HCT116 (cell line): Measurements from ENCODE around the gene NFATC1. TPM values are rescaled to one million over a fixed set of nuclear protein-coding genes. Genes with fewer than 3 reads are reported as not detected.
A peak's percentile ranks its signal among the peaks of the same experiment; 100 is the strongest.

ENCODE experiments used
- ATAC-seq: fragments of 200-7000 bp; cut with Tn5 transposase; 2 replicates; pipeline ENCODE4 v1.9.1; 2020; ENCODE audit warnings: mild to moderate bottlenecking, moderate library complexity
- BruUV-seq: library from RNA; stranded (reverse); fragments of 400-500 nt; replicated peaks from 2 replicates; lab custom pipeline; 2021; lab: Mats Ljungman, UMichigan
- CTCF ChIA-PET: fragments of 300-600 bp; sonication (Branson Sonifier 250); formaldehyde crosslinking; loops from one replicate; lab custom pipeline; 2021; ENCODE audit warnings: antibody characterized with exemption; lab: Charles Lee
- POLR2A ChIA-PET: fragments of 300-600, 350-600 bp; sonication (Branson Sonifier 250); formaldehyde crosslinking; loops from one replicate; lab custom pipeline; 2021; ENCODE audit warnings: antibody characterized with exemption; lab: Charles Lee
- RAD21 ChIA-PET, 2 experiments: fragments of 300-600 bp; sonication (Branson Sonifier 250); formaldehyde crosslinking; loops; one replicate each; lab custom pipeline; 2023; ENCODE audit warnings: low total read pairs in 2 of 2; ENCODE audit not compliant: uncharacterized antibody in 2 of 2, unreplicated experiment in 2 of 2, low non-redundant PET in 1 of 2; lab: Charles Lee
- DNase-seq: peaks from one replicate; pipeline ENCODE4 v3.0.0-alpha.2; 2010; ENCODE audit warnings: low read depth, low spot score
- H2AFZ ChIP-seq: fragments of 200-600 bp; shearing (Covaris generic), sonication (generic); 2 replicates; pipeline ENCODE4 v1.6.1; 2017; ENCODE audit warnings: low read depth, mixed run types, mixed read lengths, antibody characterized with exemption, low read length; ENCODE audit not compliant: poor library complexity, severe bottlenecking
- H3K27ac ChIP-seq: 2 replicates; pipeline ENCODE4 v1.5.1; 2012; ENCODE audit warnings: low read depth, low read length
- H3K27me3 ChIP-seq: fragments of 200-600 bp; sonication (generic); 2 replicates; pipeline ENCODE4 v1.6.1; 2016; ENCODE audit warnings: mixed run types, low read length, mixed read lengths; ENCODE audit not compliant: insufficient read depth
- H3K36me3 ChIP-seq, 2 experiments: fragments of 200-500 bp in 1 of 2; fragments of 200-600 bp in 1 of 2; sonication (Bioruptor generic) in 1 of 2; sonication (generic) in 1 of 2; 2 replicates each; pipeline versions ENCODE4 v1.5.1 to v1.6.1; 2014 to 2016; ENCODE audit warnings: low read length in 2 of 2, inconsistent platforms in 1 of 2, mixed read lengths in 1 of 2, mixed run types in 1 of 2; ENCODE audit not compliant: insufficient read depth in 2 of 2, control insufficient read depth in 1 of 2
- H3K4me1 ChIP-seq, 2 experiments: fragments of 200-600 bp in 1 of 2; sonication (generic) in 1 of 2; 2 replicates each; pipeline versions ENCODE4 v1.5.1 to v1.6.1; 2012 to 2017; ENCODE audit warnings: low read length in 2 of 2, inconsistent platforms in 1 of 2, mild to moderate bottlenecking in 1 of 2, mixed read lengths in 1 of 2, mixed run types in 1 of 2, moderate library complexity in 1 of 2; ENCODE audit not compliant: insufficient read depth in 2 of 2, control insufficient read depth in 1 of 2
- H3K4me2 ChIP-seq: fragments of 200-600 bp; sonication (generic); 2 replicates; pipeline ENCODE4 v1.6.1; 2017; ENCODE audit warnings: mixed run types, low read length, mixed read lengths
- H3K4me3 ChIP-seq, 2 experiments: fragments of 200-600 bp in 1 of 2; sonication (generic) in 1 of 2; replicated peaks in 1 of 2; 2 replicates each; pipeline ENCODE4 v1.5.1; 2011 to 2016; ENCODE audit warnings: low read length in 2 of 2, control low read depth in 1 of 2, low read depth in 1 of 2, mild to moderate bottlenecking in 1 of 2, mixed read lengths in 1 of 2, mixed run types in 1 of 2
- H3K79me2 ChIP-seq: fragments of 200-600 bp; sonication (generic); 2 replicates; pipeline ENCODE4 v1.6.1; 2017; ENCODE audit warnings: mild to moderate bottlenecking, mixed run types, low read length, moderate library complexity, mixed read lengths; ENCODE audit not compliant: insufficient read depth
- H3K9ac ChIP-seq: fragments of 200-600 bp; sonication (generic); 2 replicates; pipeline ENCODE4 v1.6.1; 2016; ENCODE audit warnings: low read length, mixed read lengths
- H3K9me2 ChIP-seq: fragments of 200-600 bp; sonication (generic), shearing (Covaris generic); 2 replicates; pipeline ENCODE4 v1.6.1; 2017; ENCODE audit warnings: mixed run types, mild to moderate bottlenecking, moderate library complexity; ENCODE audit not compliant: insufficient read depth
- H3K9me3 ChIP-seq, 2 experiments: fragments of 200-500 bp in 1 of 2; fragments of 200-600 bp in 1 of 2; sonication (Bioruptor generic) in 1 of 2; sonication (generic) in 1 of 2; 2 replicates each; pipeline ENCODE4 v1.6.1; 2014 to 2017; ENCODE audit warnings: low read length in 2 of 2, mixed read lengths in 2 of 2, inconsistent platforms in 1 of 2, low read depth in 1 of 2, mild to moderate bottlenecking in 1 of 2, mixed run types in 1 of 2, moderate library complexity in 1 of 2; ENCODE audit not compliant: control insufficient read depth in 1 of 2, insufficient read depth in 1 of 2
- H4K20me1 ChIP-seq: fragments of 200-600 bp; sonication (generic), shearing (Covaris generic); 2 replicates; pipeline ENCODE4 v1.6.1; 2017; ENCODE audit warnings: mixed run types, mild to moderate bottlenecking, moderate library complexity; ENCODE audit not compliant: insufficient read depth
- EGR1 ChIP-seq: IDR thresholded peaks from 2 replicates; pipeline ENCODE4 v1.6.1; 2012; ENCODE audit warnings: low read depth
- ELF1 ChIP-seq: IDR thresholded peaks from 2 replicates; pipeline ENCODE4 v1.6.1; 2012; ENCODE audit warnings: low read depth, borderline replicate concordance
- EZH2 ChIP-seq: fragments of 200-600 bp; sonication (generic); IDR thresholded peaks from 2 replicates; pipeline ENCODE4 v1.6.1; 2017; ENCODE audit warnings: antibody characterized with exemption, mixed run types
- RAD21 ChIP-seq: IDR thresholded peaks from 2 replicates; pipeline ENCODE4 v1.6.1; 2012; ENCODE audit warnings: low read depth, mild to moderate bottlenecking
- SP1 ChIP-seq: IDR thresholded peaks from 2 replicates; pipeline ENCODE4 v1.6.1; 2012; ENCODE audit warnings: low read depth
- SRF ChIP-seq: IDR thresholded peaks from 2 replicates; pipeline ENCODE4 v1.6.1; 2012; ENCODE audit warnings: low read depth
- YY1 ChIP-seq: IDR thresholded peaks from 2 replicates; pipeline ENCODE4 v1.6.1; 2011; ENCODE audit warnings: low read length, low read depth, moderate library complexity, mild to moderate bottlenecking; ENCODE audit not compliant: insufficient replicate concordance; ENCODE audit errors: extremely low read depth
- ZBTB33 ChIP-seq: IDR thresholded peaks from 2 replicates; pipeline ENCODE4 v1.6.1; 2011; ENCODE audit warnings: mild to moderate bottlenecking, low read length, moderate library complexity; ENCODE audit not compliant: insufficient replicate concordance; ENCODE audit errors: extremely low read depth
- ZNF274 ChIP-seq: fragments of 200-500 bp; sonication (Bioruptor generic); IDR thresholded peaks from 2 replicates; pipeline ENCODE4 v1.6.1; 2014; ENCODE audit warnings: mild to moderate bottlenecking, low read depth, low read length, inconsistent platforms
- intact Hi-C: fragments of 100-400 bp; cut with micrococcal nuclease; formaldehyde crosslinking; loops from 2 replicates; pipeline ENCODE4 v1.10.0; 2022
- total RNA-seq: library from RNA; stranded (reverse); gene quantifications from one replicate; pipeline ENCODE4 v1.2.1, GENCODE V29; 2021; ENCODE audit not compliant: unreplicated experiment
- TF ChIP-seq, protein P1 (sequence below): IDR thresholded peaks from 2 replicates; pipeline ENCODE4 v1.6.1; 2012

Gene NFATC1
- total RNA-seq, 1 experiment from 2014 or later, result 20.8 TPM

DNA sequence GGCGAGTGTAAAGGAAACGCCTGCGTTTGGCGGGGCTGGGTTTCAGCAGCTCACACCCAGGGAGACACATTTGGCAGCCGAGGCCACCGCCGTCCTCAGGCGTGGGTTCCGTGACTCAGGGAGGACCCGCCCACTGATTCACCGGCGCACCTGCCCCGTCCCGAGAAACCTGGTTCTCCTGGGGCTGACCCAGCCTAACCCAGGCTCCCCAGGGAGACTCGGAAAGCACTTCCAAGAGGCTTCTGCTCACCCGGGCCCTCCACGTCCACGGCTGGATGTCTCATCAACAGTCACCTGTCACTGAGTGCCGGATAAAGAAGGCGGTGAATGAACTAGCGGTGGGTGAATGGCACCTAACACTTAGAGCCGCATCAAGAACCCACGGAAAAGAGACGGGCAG lies 157.4 kb downstream of the NFATC1 start:
- no peak for DNase-seq
- peak overlapping the region; percentile 61 for H2AFZ ChIP-seq

More for the DNA sequence above, 157.4 kb downstream of the NFATC1 start:
- BruUV-seq, result no TSS peak
- Histone ChIP-seq H3K79me2 (no peaks in the 10 kb centered on the region), H3K27me3 (no peaks in the 10 kb centered on the region), H3K36me3 (no peaks in the 10 kb centered on the region), H3K9me3 (no peaks in the 10 kb centered on the region), H3K4me3 (no peak overlapping the region), H3K4me1 (peaks cover 2 to 9% of the 10 kb centered on the region in 2 experiments; a peak in 3 of 4 replicates), H3K9ac (no peak overlapping the region), H4K20me1 (no peaks in the 10 kb centered on the region), H3K27ac (no peak overlapping the region), H3K9me2 (no peaks in the 10 kb centered on the region), H3K4me2 (peak overlapping the region; percentile 47)
- ChIA-PET RAD21 (no interaction called here), CTCF (no interaction called here), POLR2A (no interaction called here)
- intact Hi-C loops, result no loop called here
- TF ChIP-seq ZBTB33 (no peak), EZH2 (no peak), SRF (no peak), ZNF274 (no peak), ELF1 (no peak), EGR1 (no peak), SP1 (no peak), RAD21 (no peak), YY1 (no peak)
- TF ChIP-seq, protein P1, sequence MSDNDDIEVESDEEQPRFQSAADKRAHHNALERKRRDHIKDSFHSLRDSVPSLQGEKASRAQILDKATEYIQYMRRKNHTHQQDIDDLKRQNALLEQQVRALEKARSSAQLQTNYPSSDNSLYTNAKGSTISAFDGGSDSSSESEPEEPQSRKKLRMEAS, result no peak
- ATAC-seq, result peak; percentile 60
